Upper lobe of left lung (tissue), 6 donors: ENCODE data around the gene SGIP1. TPM values are rescaled to one million over a fixed set of nuclear protein-coding genes. Genes with fewer than 3 reads are reported as not detected.
A peak's percentile ranks its signal among the peaks of the same experiment; 100 is the strongest.

Experiments used
- ATAC-seq, 2 donors: fragments of 200-7000 bp; cut with Tn5 transposase; one replicate each; pipeline ENCODE4 v1.9.1; 2022; ENCODE audit warnings: mild to moderate bottlenecking in 2 of 2, moderate library complexity in 2 of 2; ENCODE audit not compliant: low FRiP score in 2 of 2
- DNase-seq, 2 donors: peaks; one replicate each; pipeline ENCODE4 v3.0.0-alpha.2; 2019 to 2020
- H3K27ac ChIP-seq, 4 donors: fragments of 200-600 bp; sonication (generic); one replicate each; pipeline ENCODE4 v1.5.1; 2016 to 2019
- H3K27me3 ChIP-seq, 4 donors: fragments of 200-600 bp; sonication (generic); one replicate each; pipeline ENCODE4 v1.5.1; 2017 to 2019
- H3K36me3 ChIP-seq, 4 donors: fragments of 200-600 bp; sonication (generic); one replicate each; pipeline ENCODE4 v1.5.1; 2016 to 2019
- H3K4me1 ChIP-seq, 4 donors: fragments of 200-600 bp; sonication (generic); one replicate each; pipeline ENCODE4 v1.5.1; 2018 to 2019
- H3K4me3 ChIP-seq, 4 donors: fragments of 200-600 bp; sonication (generic); one replicate each; pipeline ENCODE4 v1.5.1; 2017 to 2019; ENCODE audit warnings: mild to moderate bottlenecking in 2 of 4, moderate library complexity in 1 of 4
- H3K9me3 ChIP-seq, 4 donors: fragments of 200-600 bp; sonication (generic); one replicate each; pipeline ENCODE4 v1.5.1; 2018 to 2019
- EP300 ChIP-seq, 4 donors: sonication (generic); formaldehyde crosslinking; IDR thresholded peaks; one replicate each; pipeline ENCODE4 v1.5.1; 2017; ENCODE audit warnings: antibody characterized with exemption in 4 of 4, control low read depth in 2 of 4
- POLR2A ChIP-seq, 4 donors: fragments of 450-650 bp; IDR thresholded peaks; one replicate each; pipeline ENCODE4 v1.5.1; 2016 to 2017; ENCODE audit warnings: antibody characterized with exemption in 4 of 4, mild to moderate bottlenecking in 2 of 4
- POLR2AphosphoS5 ChIP-seq, 2 donors: sonication (generic); formaldehyde crosslinking; IDR thresholded peaks; one replicate each; pipeline ENCODE4 v1.5.1; 2017; ENCODE audit warnings: antibody characterized with exemption in 2 of 2
- WGBS, 2 donors: methylation state at CpG; one replicate each; pipeline ENCODE4 v1.1.5; 2017 to 2018; 5-methylcytosine and 5-hydroxymethylcytosine counted together
- total RNA-seq, 6 donors: library from RNA; depleted of rRNA in 4 of 6; stranded (reverse); fragments of >200 nt in 4 of 6; gene quantifications; one replicate each; pipeline versions ENCODE4 v1.1.0 to v1.2.1, GENCODE V29; 2016 to 2021
- TF ChIP-seq, protein P1 (sequence below), 6 experiments: fragments of 450-650 bp in 4 of 6; fragments of 200-600 bp in 2 of 6; sonication (generic) in 2 of 6; IDR thresholded peaks; one replicate each; pipeline ENCODE4 v1.5.1; 2016 to 2019; ENCODE audit warnings: antibody characterized with exemption in 6 of 6
- donor health status: DM: no; HTN: no; CAD: no; lungs with moderate emphysema.
- donor health status: DM: no; HTN: yes; CAD: no; lungs with severe emphysema.

Gene SGIP1
- total RNA-seq, 6 donors from 2014 or later = 5.8 to 29.3 (median 10.0) TPM

DNA sequence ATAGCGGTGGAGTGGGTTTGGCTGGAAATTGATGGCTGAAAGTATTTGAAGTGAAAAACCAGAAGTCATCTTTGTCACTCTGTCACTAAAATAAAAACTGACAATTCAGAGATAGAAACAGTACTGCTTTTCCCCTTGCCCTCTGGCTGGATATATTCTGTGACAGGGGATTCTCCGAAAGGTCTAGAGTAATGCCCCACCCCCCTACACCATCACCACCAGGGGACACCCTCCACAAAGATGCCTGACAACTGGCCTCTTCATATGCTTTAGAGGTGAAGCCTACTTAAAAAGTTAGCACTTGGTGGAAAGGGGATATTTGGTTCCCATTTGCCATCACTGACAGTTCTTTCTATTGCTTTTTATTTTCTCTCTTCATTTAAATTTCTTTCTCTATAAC is 73.5 kb downstream of the SGIP1 start:
- no peaks in the 10 kb centered on the region for H3K27me3 ChIP-seq

DNA sequence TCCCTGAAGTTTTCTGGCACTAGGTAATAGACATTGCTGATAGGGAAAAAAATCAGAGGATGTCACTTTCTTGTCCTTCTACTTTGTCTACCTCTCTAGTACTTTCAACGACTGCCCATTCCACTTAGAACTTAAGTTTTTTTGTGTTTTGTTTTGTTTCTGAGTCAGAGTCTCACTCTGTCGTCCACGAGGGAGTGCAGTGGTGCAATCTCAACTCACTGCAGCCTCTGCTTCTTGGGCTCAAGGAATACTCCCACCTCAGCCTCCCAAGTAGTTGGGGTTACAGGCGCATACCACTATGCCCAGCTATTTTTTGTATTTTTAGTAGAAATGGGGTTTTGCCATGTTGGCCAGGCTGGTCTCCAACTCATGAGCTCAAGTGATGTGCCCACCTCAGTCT is 79.2 kb downstream of the SGIP1 start:
- ATAC-seq (no peak), DNase-seq (no peak)
- WGBS, 2 donors = 74 to 82% methylated on average over 4 of the region's 4 CpGs
- no peaks in the 10 kb centered on the region for H3K4me1 ChIP-seq
- no peaks in the 10 kb centered on the region for H3K27me3 ChIP-seq
- H3K27ac ChIP-seq = no peak overlapping the region
- no peaks in the 10 kb centered on the region for H3K36me3 ChIP-seq
- no peaks in the 10 kb centered on the region for H3K9me3 ChIP-seq
- TF ChIP-seq, protein P1, sequence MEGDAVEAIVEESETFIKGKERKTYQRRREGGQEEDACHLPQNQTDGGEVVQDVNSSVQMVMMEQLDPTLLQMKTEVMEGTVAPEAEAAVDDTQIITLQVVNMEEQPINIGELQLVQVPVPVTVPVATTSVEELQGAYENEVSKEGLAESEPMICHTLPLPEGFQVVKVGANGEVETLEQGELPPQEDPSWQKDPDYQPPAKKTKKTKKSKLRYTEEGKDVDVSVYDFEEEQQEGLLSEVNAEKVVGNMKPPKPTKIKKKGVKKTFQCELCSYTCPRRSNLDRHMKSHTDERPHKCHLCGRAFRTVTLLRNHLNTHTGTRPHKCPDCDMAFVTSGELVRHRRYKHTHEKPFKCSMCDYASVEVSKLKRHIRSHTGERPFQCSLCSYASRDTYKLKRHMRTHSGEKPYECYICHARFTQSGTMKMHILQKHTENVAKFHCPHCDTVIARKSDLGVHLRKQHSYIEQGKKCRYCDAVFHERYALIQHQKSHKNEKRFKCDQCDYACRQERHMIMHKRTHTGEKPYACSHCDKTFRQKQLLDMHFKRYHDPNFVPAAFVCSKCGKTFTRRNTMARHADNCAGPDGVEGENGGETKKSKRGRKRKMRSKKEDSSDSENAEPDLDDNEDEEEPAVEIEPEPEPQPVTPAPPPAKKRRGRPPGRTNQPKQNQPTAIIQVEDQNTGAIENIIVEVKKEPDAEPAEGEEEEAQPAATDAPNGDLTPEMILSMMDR (IDR thresholded peaks at IDR 0.05) = no peak
- TF ChIP-seq POLR2AphosphoS5 (IDR thresholded peaks at IDR 0.05) (no peak), POLR2A (IDR thresholded peaks at IDR 0.05) (no peak)
- H3K4me3 ChIP-seq = no peak overlapping the region

More for the DNA sequence above, 73.5 kb downstream of the SGIP1 start:
- Histone ChIP-seq H3K36me3 (no peaks in the 10 kb centered on the region), H3K4me3 (no peak overlapping the region), H3K27ac (no peak overlapping the region), H3K4me1 (no peaks in the 10 kb centered on the region), H3K9me3 (no peaks in the 10 kb centered on the region)
- no peak for TF ChIP-seq EP300 (IDR thresholded peaks at IDR 0.05)
- TF ChIP-seq POLR2A (IDR thresholded peaks at IDR 0.05) = no peak
- TF ChIP-seq, protein P1 (IDR thresholded peaks at IDR 0.05) = no peak
- no peak for TF ChIP-seq POLR2AphosphoS5 (IDR thresholded peaks at IDR 0.05)
- peak in 1 of 2 donors; percentile 28 for ATAC-seq
- 81 to 86% methylated on average over 2 of the region's 2 CpGs for WGBS, 2 donors
- no peak for DNase-seq

GRCh38 chr1:66617362-66618184 is 83.6 kb downstream of the SGIP1 start:
- Histone ChIP-seq H3K27me3 (no peaks in the 10 kb centered on the region), H3K27ac (no peak overlapping the region), H3K4me1 (no peaks in the 10 kb centered on the region), H3K9me3 (no peaks in the 10 kb centered on the region), H3K4me3 (no peak overlapping the region), H3K36me3 (no peaks in the 10 kb centered on the region)
- TF ChIP-seq POLR2A (IDR thresholded peaks at IDR 0.05) (no peak), EP300 (IDR thresholded peaks at IDR 0.05) (no peak), POLR2AphosphoS5 (IDR thresholded peaks at IDR 0.05) (no peak)
- TF ChIP-seq, protein P1 (IDR thresholded peaks at IDR 0.05) = no peak
- 72 to 87% methylated on average over 4 of the region's 4 CpGs for WGBS, 2 donors
- no peak for ATAC-seq
- DNase-seq = no peak

DNA sequence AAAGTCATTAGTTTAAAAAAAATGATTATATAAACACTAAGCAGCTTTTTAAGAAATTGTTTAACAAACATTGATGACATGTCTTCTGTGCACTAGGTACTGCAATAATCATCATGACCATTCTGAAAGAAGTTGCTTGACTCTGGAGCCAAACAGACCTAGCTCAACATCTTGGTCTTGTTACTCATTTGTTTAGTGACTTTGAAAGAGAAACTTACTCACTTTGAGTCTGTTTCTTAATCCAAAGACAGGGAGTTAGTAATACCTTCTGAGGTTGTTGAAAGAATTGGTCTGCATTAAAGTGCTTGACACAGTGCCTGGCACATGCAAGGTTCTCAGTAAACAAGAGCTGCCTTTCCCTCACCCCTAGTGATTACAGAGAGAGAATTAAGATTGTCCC is 84.4 kb downstream of the SGIP1 start:
- no peak for DNase-seq
- no peaks in the 10 kb centered on the region for H3K4me1 ChIP-seq
- H3K36me3 ChIP-seq = no peaks in the 10 kb centered on the region
- no peaks in the 10 kb centered on the region for H3K27me3 ChIP-seq
- no peak overlapping the region for H3K4me3 ChIP-seq
- TF ChIP-seq POLR2AphosphoS5 (IDR thresholded peaks at IDR 0.05) (no peak), POLR2A (IDR thresholded peaks at IDR 0.05) (no peak), EP300 (IDR thresholded peaks at IDR 0.05) (no peak)
- TF ChIP-seq, protein P1 (IDR thresholded peaks at IDR 0.05) = no peak
- no peaks in the 10 kb centered on the region for H3K9me3 ChIP-seq
- no peak overlapping the region for H3K27ac ChIP-seq
- no peak for ATAC-seq

DNA sequence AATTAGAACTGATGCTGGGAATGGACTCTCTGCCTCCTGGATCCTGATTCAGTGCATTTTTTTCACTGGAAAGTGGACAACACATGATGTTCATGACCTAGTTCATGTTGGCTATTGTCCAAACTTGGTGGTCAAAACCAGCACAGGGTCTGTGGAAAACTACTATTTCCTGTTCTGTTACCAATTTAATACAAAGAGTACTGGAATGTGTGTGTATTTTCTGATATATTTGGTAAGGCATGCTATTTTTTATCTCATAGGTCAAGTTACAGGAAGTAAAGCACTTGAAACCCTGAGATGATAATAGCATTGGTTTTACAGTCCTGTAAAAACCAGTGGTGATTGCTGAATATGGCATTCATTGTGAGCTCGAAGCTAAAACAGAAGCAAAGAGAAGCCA is 89.9 kb downstream of the SGIP1 start:
- ATAC-seq = no peak
- 42 to 88% methylated on average over 1 of the region's 1 CpG for whole genome bisulfite sequencing, 2 donors
- Histone ChIP-seq H3K27ac (no peak overlapping the region), H3K36me3 (no peaks in the 10 kb centered on the region), H3K4me3 (no peak overlapping the region), H3K4me1 (no peaks in the 10 kb centered on the region), H3K27me3 (no peaks in the 10 kb centered on the region), H3K9me3 (no peaks in the 10 kb centered on the region)
- no peak for TF ChIP-seq POLR2AphosphoS5 (IDR thresholded peaks at IDR 0.05)
- TF ChIP-seq, protein P1 (IDR thresholded peaks at IDR 0.05) = no peak
- TF ChIP-seq POLR2A (IDR thresholded peaks at IDR 0.05) = no peak
- no peak for TF ChIP-seq EP300 (IDR thresholded peaks at IDR 0.05)
- DNase-seq = no peak
